Stimulated activated CD4-positive, alpha-beta T cell treated with anti-CD3 and anti-CD28 coated beads, Interleukin-12 subunit alpha, Interleukin-12 subunit beta, amount 100 ng/mL, for 48 hours (primary cell): ENCODE measurements around the gene ALKBH5.

Experiments
- DNase-seq, 3 donors: peaks; one replicate each; pipeline ENCODE4 v3.0.0-alpha.2; 2020; ENCODE audit warnings: low read depth in 2 of 3, low spot score in 1 of 3

The ALKBH5 gene

GRCh38 chr17:18157354-18157985 is 26.2 kb upstream of the ALKBH5 start:
- DNase-seq: no peak

DNA sequence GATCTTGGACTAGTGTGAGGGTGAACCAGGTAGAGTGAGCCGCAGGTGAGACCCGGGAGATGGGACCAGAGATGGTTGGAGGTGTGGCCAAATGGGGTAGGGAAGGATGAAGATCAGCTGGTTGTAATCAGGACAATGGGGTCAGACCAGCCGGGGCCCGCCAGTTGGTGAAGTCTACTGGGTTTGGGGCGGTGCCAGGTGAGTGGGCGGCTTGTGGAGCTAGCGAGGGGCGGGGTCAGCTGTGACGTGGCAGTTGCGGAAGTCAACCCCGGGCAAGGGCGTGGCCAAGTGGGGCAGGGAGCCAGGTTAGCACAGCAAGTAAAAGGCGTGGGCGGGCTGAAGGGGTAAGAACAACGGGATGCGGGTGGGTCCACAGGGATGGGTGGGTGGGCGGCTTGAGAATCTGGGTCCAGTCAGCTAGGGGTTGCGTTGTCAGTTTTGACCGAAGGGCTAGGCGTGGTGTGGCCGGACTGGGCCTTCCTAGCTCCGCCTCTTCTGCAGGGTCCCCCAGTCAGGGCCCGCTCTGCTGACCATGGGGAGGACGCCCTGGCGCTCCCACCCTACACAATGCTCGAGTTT is 25.5 kb upstream of the ALKBH5 start:
- peak; percentile 91 to 99 (median 93) for DNase-seq

DNA sequence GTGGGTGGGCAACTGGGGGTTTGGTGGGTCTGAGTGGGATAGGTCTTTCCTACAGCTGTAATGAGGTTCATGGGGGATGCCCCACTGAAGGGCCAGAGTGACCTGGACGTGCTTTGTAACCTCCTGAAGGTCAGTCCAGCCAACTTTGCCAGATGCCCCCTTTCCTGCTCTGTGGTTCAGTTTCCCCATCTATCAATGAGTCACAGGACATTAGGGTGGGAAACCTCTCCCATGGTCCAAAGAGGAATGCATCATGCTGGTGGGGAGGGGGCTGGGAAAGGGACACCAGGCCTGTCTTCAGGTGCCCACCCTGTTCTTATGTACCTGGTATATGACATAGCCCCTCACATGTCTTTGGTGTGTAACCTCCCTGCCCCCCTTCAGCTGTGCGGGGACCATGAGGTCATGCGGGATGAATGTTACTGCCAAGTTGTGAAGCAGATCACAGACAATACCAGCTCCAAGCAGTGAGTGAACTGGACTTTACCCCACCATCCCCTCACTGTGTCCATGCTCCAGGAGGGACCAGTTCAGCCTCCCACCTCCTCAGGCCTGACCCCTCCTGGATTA is 24.0 kb upstream of the ALKBH5 start:
- DNase-seq: no peak

GRCh38 chr17:18160128-18160856 is 23.3 kb upstream of the ALKBH5 start:
- DNase-seq: no peak

- DNase-seq: no peak
These were observed 22.2 kb upstream of the ALKBH5 start for GRCh38 chr17:18161207-18162145.

GRCh38 chr17:18163547-18163946 is 20.1 kb upstream of the ALKBH5 start:
- no peak for DNase-seq

DNA sequence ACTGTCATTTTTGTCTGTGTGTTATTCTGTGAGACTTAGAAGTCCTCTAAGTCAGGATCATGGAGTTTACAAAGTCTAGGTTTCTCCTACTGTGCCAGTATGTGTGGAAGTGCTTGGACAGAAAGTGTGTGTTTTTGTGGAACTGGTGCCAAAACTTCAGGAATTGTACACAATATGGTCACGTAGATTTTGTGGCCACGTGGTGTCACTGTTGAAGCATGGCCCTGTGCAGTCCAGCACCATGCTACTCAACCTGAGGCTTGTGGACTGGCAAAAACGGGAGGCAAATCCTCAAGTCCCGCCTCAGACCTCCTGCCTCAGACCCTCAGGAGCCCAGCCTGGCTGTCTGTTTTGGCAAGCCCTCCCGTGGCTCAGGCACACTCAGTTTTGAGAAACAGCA is 16.7 kb upstream of the ALKBH5 start:
- DNase-seq: no peak

GRCh38 chr17:18167421-18167820 is 16.2 kb upstream of the ALKBH5 start:
- no peak for DNase-seq

DNA sequence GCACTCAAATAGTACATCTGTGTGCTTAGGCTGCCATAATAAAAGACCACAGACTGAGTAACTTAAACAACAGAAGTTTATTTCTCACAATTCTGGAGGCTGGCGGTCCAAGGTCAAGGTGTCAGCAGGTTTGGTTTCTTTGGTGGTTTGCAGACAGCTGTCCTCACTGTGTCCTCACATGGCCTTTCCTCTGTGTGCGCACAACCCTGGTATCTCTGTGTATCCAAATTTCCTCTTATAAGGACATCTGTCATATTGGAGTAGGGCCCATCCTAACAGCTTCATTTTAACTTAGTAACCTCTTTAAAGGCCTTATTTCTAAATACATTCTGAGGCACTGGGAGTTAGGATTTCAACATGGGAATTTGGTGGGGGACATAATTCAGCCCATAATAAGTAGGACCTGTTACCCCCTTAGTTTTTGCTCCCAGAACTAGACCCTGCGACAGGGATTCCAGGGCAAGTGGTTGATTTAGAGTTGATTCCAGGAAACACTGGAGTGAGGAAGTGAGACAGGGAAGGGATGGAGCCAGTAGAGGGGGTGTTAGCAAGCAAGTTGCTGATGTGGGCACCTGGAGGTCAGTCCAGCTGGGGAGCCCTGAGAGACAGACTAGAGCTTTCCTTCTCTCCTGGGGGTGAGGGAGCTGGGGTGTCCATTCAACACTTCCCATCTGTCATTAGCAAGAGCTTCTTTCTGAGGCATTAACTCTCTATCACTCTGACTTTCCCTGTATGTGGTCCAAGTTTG is 10.9 kb upstream of the ALKBH5 start:
- no peak for DNase-seq

DNA sequence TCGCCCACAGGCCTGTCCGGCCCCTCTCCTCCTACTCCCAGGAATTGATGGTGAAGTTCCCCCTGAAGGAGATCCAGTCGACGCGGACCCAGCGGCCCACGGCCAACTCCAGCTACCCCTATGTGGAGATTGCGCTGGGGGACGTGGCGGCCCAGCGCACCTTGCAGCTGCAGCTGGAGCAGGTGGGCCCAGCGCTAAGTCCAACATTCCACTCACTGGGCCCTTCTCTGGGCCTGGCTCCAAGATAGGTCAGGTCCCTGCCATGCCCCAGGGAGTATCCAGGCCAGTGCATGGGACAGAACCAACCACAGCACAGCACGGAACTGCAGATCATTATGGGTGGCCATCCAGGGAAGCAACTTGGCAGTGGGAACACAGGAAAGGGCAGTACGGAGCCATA is 9.9 kb upstream of the ALKBH5 start:
- no peak for DNase-seq

- no peak for DNase-seq
These were observed 7.5 kb upstream of the ALKBH5 start for GRCh38 chr17:18176176-18176575.

- no peak for DNase-seq
These were observed 6.5 kb upstream of the ALKBH5 start for GRCh38 chr17:18177133-18177532.

DNA sequence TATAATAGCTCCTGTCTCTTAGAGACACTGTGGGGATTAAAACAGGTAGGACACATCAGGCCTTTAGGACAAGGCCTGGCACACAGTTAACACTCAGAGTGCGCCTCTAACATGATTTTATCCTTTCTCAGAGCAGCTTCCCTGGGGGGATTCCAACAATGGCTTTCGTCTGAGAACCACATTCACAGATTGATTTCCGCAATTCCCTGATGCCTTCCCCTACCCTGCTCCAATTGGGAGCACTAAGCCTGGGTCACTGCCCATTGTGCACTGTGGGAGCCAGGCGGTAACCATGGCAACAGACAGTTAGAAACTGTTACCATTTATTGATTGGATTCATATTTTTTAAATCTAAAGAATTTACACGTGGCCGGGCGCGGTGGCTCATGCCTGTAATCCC is 5.9 kb upstream of the ALKBH5 start:
- no peak for DNase-seq

- no peak for DNase-seq
These were observed 4.4 kb upstream of the ALKBH5 start for GRCh38 chr17:18179196-18179595.

DNA sequence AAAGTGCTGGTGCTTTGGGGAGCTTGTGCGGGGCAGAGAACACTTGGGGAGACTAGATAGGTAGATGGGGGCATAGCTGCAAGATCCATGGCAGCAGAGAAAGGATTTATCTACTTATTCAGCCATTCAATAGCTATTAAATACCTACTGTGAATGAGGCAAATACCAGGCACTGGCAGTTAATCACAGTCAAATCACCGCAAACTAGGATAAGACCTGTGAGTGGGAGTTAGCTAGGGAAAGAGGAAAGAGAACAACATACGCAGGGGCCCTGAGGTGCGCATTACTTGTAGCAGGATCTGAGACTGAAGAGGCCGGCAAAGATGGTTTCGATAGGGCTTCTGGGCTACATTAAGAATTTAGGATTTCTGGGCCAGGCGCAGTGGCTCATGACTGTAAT is 3.8 kb upstream of the ALKBH5 start:
- no peak for DNase-seq

- DNase-seq: peak; percentile 57 to 73 (median 62)
These were observed 2.3 kb upstream of the ALKBH5 start for GRCh38 chr17:18181358-18181757.

DNA sequence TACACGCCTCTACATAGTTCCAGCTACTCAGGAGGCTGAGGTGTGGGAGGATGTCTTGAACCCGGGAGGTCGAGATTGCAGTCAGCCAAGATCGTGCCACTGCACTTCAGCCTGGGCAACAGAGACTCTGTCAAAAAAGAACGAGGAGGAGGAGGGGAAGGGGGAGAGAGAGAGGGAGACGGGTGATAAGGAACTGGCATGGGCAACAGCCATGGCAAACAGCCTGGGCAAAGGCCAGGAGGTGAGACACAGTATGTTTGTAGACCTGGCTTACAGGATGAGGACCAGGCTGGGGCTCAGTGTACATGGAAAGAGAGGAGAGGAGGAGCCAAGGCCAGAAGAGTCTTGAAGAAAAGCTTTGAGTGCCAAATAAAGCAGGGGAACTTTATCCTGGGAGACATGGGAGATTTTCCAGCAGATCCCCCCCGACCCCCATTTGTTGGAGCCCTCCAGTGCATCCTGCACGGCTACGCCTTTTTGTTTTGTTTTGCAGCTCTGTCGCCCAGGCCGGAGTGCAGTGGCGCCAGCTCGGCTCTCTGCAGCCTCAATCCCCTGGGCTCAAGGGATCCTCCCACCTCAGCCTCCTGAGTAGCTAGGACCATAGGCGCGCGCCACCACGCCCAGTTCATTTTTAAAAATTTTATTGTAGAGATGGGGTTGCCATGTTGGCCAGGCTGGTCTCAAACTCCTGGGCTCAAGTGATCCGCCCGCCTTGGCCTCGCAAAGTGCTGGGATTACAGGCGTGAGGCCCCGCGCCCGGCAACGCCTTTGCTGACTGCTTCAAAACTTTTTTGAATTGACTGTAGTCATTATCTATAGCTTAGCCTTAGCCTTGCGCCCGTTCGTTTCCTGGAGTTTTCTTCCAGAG is 1.3 kb upstream of the ALKBH5 start:
- no peak for DNase-seq

GRCh38 chr17:18182978-18183333 is 672 bp upstream of the ALKBH5 start:
- peak; percentile 71 to 81 (median 80) for DNase-seq
